C4-2B (cell line): Measurements from ENCODE around the gene NSRP1.

Experiments
- H3K27ac ChIP-seq: fragments of 450-650 bp; 2 replicates; pipeline ENCODE4 v1.5.1; 2017
- CTCF ChIP-seq: fragments of 450-650 bp; conservative IDR thresholded peaks from 2 replicates; pipeline ENCODE4 v1.5.1; 2017; ENCODE audit warnings: mild to moderate bottlenecking
- ZFX ChIP-seq: fragments of 450-650 bp; IDR thresholded peaks from 2 replicates; pipeline ENCODE4 v1.6.1; 2017

Gene NSRP1

GRCh38 chr17:30203471-30203981, 86.9 kb downstream of the NSRP1 start:
- no peak for TF ChIP-seq ZFX

GRCh38 chr17:30207655-30208054, 91.0 kb downstream of the NSRP1 start:
- no peak overlapping the region for H3K27ac ChIP-seq
- no peak for TF ChIP-seq ZFX
- TF ChIP-seq CTCF: no peak

More at GRCh38 chr17:30203471-30203981, 86.9 kb downstream of the NSRP1 start:
- H3K27ac ChIP-seq: no peak overlapping the region

GRCh38 chr17:30208214-30208613, 91.6 kb downstream of the NSRP1 start:
- TF ChIP-seq ZFX (no peak), CTCF (no peak)
- H3K27ac ChIP-seq: no peak overlapping the region

GRCh38 chr17:30209930-30210329, 93.3 kb downstream of the NSRP1 start:
- TF ChIP-seq ZFX (no peak), CTCF (no peak)
- no peak overlapping the region for H3K27ac ChIP-seq

- no peak for TF ChIP-seq CTCF
- no peak for TF ChIP-seq ZFX
- H3K27ac ChIP-seq: no peak overlapping the region
These were observed 93.8 kb downstream of the NSRP1 start for GRCh38 chr17:30210366-30210765.

GRCh38 chr17:30210901-30211300, 94.3 kb downstream of the NSRP1 start:
- no peak overlapping the region for H3K27ac ChIP-seq
- TF ChIP-seq ZFX (no peak), CTCF (no peak)

- H3K27ac ChIP-seq: no peak overlapping the region
- TF ChIP-seq ZFX: no peak
- TF ChIP-seq CTCF: no peak
These were observed 94.8 kb downstream of the NSRP1 start for GRCh38 chr17:30211371-30211770.

- TF ChIP-seq CTCF (no peak), ZFX (no peak)
- H3K27ac ChIP-seq: no peak overlapping the region
These were observed 96.1 kb downstream of the NSRP1 start for GRCh38 chr17:30212750-30213149.
